HepG2 (cell line): Measurements from ENCODE around the gene CLIP2. TPM values are rescaled to one million over a fixed set of nuclear protein-coding genes. Genes with fewer than 3 reads are reported as not detected.

ENCODE experiments used
- CHD2 ChIP-seq: IDR thresholded peaks from 2 replicates; pipeline ENCODE4 v1.6.1; 2011; ENCODE audit warnings: low read depth, low read length, improper control_type of control experiment
- CREB3 ChIP-seq: sonication (generic); formaldehyde crosslinking; IDR thresholded peaks from 2 replicates; pipeline ENCODE4 v1.5.0; 2020; ENCODE audit warnings: missing genetic modification reagents
- DR1 ChIP-seq: sonication (generic); formaldehyde crosslinking; IDR thresholded peaks from 2 replicates; pipeline ENCODE4 v1.8.0; 2021; ENCODE audit warnings: mild to moderate bottlenecking, missing genetic modification reagents, inconsistent platforms
- GATAD2A ChIP-seq: IDR thresholded peaks from 2 replicates; pipeline ENCODE4 v1.6.1; 2016
- HNF4A ChIP-seq: sonication (generic); formaldehyde crosslinking; IDR thresholded peaks from 2 replicates; pipeline ENCODE4 v1.4.0; 2020; ENCODE audit warnings: missing genetic modification reagents
- KDM3A ChIP-seq: IDR thresholded peaks from 2 replicates; pipeline ENCODE4 v1.6.1; 2018; ENCODE audit warnings: low read depth, missing compliant biosample characterization
- MATR3 ChIP-seq: sonication (generic); formaldehyde crosslinking; IDR thresholded peaks from 2 replicates; pipeline ENCODE4 v1.4.0; 2020; ENCODE audit warnings: missing genetic modification reagents
- NCOR1 ChIP-seq: fragments of 200-600 bp; sonication (generic); IDR thresholded peaks from 2 replicates; pipeline ENCODE4 v1.7.0; 2017; ENCODE audit warnings: antibody characterized with exemption, low read length, borderline replicate concordance
- NFE2L2 ChIP-seq: fragments of 150-350 bp; IDR thresholded peaks from 2 replicates; pipeline ENCODE4 v1.6.1; 2014; ENCODE audit warnings: low read length
- PAXIP1 ChIP-seq: sonication (generic); formaldehyde crosslinking; conservative IDR thresholded peaks from 2 replicates; pipeline ENCODE4 v1.4.0; 2020; ENCODE audit warnings: mild to moderate bottlenecking, missing genetic modification reagents, moderate library complexity
- U2AF1 ChIP-seq: fragments of 200-400 bp; formaldehyde crosslinking; optimal IDR thresholded peaks from 2 replicates; pipeline ENCODE3; 2017; ENCODE audit warnings: mild to moderate bottlenecking, low read depth, low read length
- ZNF431 ChIP-seq: sonication (generic); formaldehyde crosslinking; IDR thresholded peaks from 2 replicates; pipeline ENCODE4 v1.9.0; 2022; ENCODE audit warnings: missing genetic modification reagents, low read depth, mild to moderate bottlenecking, borderline replicate concordance
- ZNF503 ChIP-seq: sonication (generic); formaldehyde crosslinking; IDR thresholded peaks from 2 replicates; pipeline ENCODE4 v1.4.0; 2020; ENCODE audit warnings: missing genetic modification reagents
- ZNF530 ChIP-seq: sonication (generic); formaldehyde crosslinking; IDR thresholded peaks from 2 replicates; pipeline ENCODE4 v1.5.0; 2020; ENCODE audit warnings: low read depth, mild to moderate bottlenecking, missing genetic modification reagents
- ZNF557 ChIP-seq: sonication (generic); formaldehyde crosslinking; IDR thresholded peaks from 2 replicates; pipeline ENCODE4 v1.4.0; 2020; ENCODE audit warnings: missing genetic modification reagents
- ZNF770 ChIP-seq: sonication (generic); formaldehyde crosslinking; IDR thresholded peaks from 2 replicates; pipeline ENCODE4 v1.5.0; 2020; ENCODE audit warnings: mild to moderate bottlenecking, missing genetic modification reagents
- polyA plus RNA-seq, 8 experiments: library from polyadenylated mRNA; depleted of rRNA in 3 of 8; stranded (reverse) in 7 of 8; unstranded in 1 of 8; fragments of >200 nt; fragmentation: Illumina TruSeq in 4 of 8; extraction: Trizol in 4 of 8; gene quantifications; 2 replicates each; pipeline versions ENCODE4 v1.2.1 to v1.2.3, GENCODE V29; 2011 to 2016; ENCODE audit warnings: low read depth in 4 of 8, missing spikeins in 1 of 8, mixed read lengths in 1 of 8; ENCODE audit not compliant: insufficient read depth in 1 of 8
- total RNA-seq, 5 experiments: library from RNA; depleted of rRNA; stranded (reverse); fragments of >200 nt; fragmentation: Illumina TruSeq; extraction: Trizol; gene quantifications; 2 replicates each; pipeline ENCODE4 v1.2.3, GENCODE V29; 2016; ENCODE audit warnings: low read depth in 1 of 5

CLIP2 gene
- total and polyA plus RNA-seq, 2 of the 13 experiments (the other 11 are each of a cell fraction or from before 2014, with no cell fraction given): 6.5 to 17.4 TPM

GRCh38 chr7:74271742-74272141 lies 17.5 kb upstream of the CLIP2 start (continued):
- TF ChIP-seq PAXIP1 (CRISPR knock-in tag) (peak; percentile 30; the same call in 1 of the 2 replicates), U2AF1 (no peak), ZNF530 (no peak), MATR3 (CRISPR knock-in tag) (no peak), GATAD2A (CRISPR knock-in tag) (no peak), NFE2L2 (no peak), ZNF557 (CRISPR knock-in tag) (no peak), HNF4A (CRISPR knock-in tag) (peak; percentile 42), NCOR1 (no peak), DR1 (CRISPR knock-in tag) (no peak), CHD2 (no peak), KDM3A (CRISPR knock-in tag) (no peak), ZNF503 (no peak), ZNF431 (CRISPR knock-in tag) (no peak), ZNF770 (CRISPR knock-in tag) (peak; percentile 98), CREB3 (CRISPR knock-in tag) (no peak)
